SK-N-SH treated with all-trans-retinoic acid at 6 μM for 48 hours (cell line): ENCODE data around the gene TRIOBP.

ENCODE experiments used
- ARNTL ChIP-seq: fragments of 450-650 bp; formaldehyde crosslinking; IDR thresholded peaks from 2 replicates; pipeline ENCODE4 v1.5.0; 2020; ENCODE audit warnings: low read depth, mild to moderate bottlenecking, moderate library complexity, borderline replicate concordance
- CSDC2 ChIP-seq: fragments of 250-450 bp; sonication (Bioruptor Pico); IDR thresholded peaks from 2 replicates; pipeline ENCODE4 v1.5.0; 2020; ENCODE audit warnings: mild to moderate bottlenecking, moderate library complexity
- ISL1 ChIP-seq: fragments of 250-450 bp; sonication (Bioruptor Pico); IDR thresholded peaks from 2 replicates; pipeline ENCODE4 v2.1.2; 2022; ENCODE audit warnings: mild to moderate bottlenecking, moderate library complexity
- SNAI2 ChIP-seq: fragments of 250-450 bp; sonication (Bioruptor Pico); IDR thresholded peaks from 2 replicates; pipeline ENCODE4 v1.5.0; 2020; ENCODE audit warnings: mild to moderate bottlenecking, moderate library complexity
- ZFP3 ChIP-seq: fragments of 250-450 bp; sonication (Bioruptor Pico); IDR thresholded peaks from 2 replicates; pipeline ENCODE4 v1.5.0; 2020; ENCODE audit warnings: mild to moderate bottlenecking, moderate library complexity
- ZNF8 ChIP-seq: fragments of 450-650 bp; formaldehyde crosslinking; IDR thresholded peaks from 2 replicates; pipeline ENCODE4 v1.5.0; 2020; ENCODE audit warnings: mild to moderate bottlenecking, moderate library complexity
- TF ChIP-seq, protein P1 (sequence below): fragments of 250-450 bp; sonication (Bioruptor Pico); IDR thresholded peaks from 2 replicates; pipeline ENCODE4 v1.8.0; 2020; ENCODE audit warnings: mild to moderate bottlenecking, moderate library complexity, borderline replicate concordance

DNA sequence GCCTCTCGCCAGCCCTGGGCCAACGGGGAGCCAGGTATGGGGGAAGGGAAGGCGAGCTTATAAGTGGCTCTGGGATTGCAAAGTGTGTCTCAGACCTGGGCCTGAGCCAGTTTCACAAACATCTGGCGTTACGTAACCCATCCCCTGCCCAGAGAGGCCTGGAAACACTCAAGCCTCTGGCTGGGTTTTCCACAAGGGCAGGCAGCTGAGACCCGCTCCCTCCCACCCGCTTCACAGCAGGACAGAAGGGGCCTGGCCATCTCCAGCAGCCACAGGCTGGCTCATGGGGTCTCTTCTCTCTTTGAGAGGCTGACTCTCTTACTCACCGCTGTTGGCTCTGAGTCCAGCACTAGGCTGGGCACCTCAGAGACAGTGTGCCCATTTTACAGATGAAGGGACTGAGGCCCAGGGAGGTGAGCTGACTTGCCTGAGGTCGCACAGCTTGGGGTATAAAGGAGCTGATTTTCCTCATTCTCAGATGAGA, 44.5 kb downstream of the TRIOBP start:
- no peak for TF ChIP-seq ISL1 (CRISPR knock-in tag)
- TF ChIP-seq ZNF8 (CRISPR knock-in tag) = no peak
- TF ChIP-seq, protein P1, sequence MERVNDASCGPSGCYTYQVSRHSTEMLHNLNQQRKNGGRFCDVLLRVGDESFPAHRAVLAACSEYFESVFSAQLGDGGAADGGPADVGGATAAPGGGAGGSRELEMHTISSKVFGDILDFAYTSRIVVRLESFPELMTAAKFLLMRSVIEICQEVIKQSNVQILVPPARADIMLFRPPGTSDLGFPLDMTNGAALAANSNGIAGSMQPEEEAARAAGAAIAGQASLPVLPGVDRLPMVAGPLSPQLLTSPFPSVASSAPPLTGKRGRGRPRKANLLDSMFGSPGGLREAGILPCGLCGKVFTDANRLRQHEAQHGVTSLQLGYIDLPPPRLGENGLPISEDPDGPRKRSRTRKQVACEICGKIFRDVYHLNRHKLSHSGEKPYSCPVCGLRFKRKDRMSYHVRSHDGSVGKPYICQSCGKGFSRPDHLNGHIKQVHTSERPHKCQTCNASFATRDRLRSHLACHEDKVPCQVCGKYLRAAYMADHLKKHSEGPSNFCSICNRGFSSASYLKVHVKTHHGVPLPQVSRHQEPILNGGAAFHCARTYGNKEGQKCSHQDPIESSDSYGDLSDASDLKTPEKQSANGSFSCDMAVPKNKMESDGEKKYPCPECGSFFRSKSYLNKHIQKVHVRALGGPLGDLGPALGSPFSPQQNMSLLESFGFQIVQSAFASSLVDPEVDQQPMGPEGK (CRISPR knock-in tag) = no peak
- no peak for TF ChIP-seq SNAI2 (CRISPR knock-in tag)
- TF ChIP-seq ZFP3 (CRISPR knock-in tag) = no peak
- no peak for TF ChIP-seq CSDC2 (CRISPR knock-in tag)
- no peak for TF ChIP-seq ARNTL (CRISPR knock-in tag)
